H1 (cell line): ENCODE results near the gene ELOA. TPM values are rescaled to one million over a fixed set of nuclear protein-coding genes. Genes with fewer than 3 reads are reported as not detected.

Source experiments
- CTCF ChIA-PET: fragments of 300-600 bp; sonication (Branson Sonifier 250); formaldehyde crosslinking; loops from one replicate; lab custom pipeline; 2021; ENCODE audit not compliant: partially characterized antibody; lab: Charles Lee
- POLR2A ChIA-PET: fragments of 300-600 bp; sonication (Branson Sonifier 250); formaldehyde crosslinking; loops from one replicate; lab custom pipeline; 2021; ENCODE audit warnings: inconsistent platforms; ENCODE audit not compliant: partially characterized antibody; lab: Charles Lee
- DNase-seq, 2 experiments: peaks; one replicate each; pipeline versions ENCODE4 v3.0.0 to v3.0.0-alpha.2; 2010 to 2022; ENCODE audit warnings: low spot score in 2 of 2, low read depth in 1 of 2, mixed read lengths in 1 of 2
- FAIRE-seq: peaks from 2 replicates; lab custom pipeline; 2011; peaks lifted over from hg19 to GRCh38; lab: Jason Lieb, UNC
- H2AFZ ChIP-seq: 2 replicates; pipeline ENCODE4 v1.8.1; 2012; ENCODE audit warnings: low read length, inconsistent platforms
- H2AK5ac ChIP-seq: 2 replicates; pipeline ENCODE4 v1.6.1; 2013; ENCODE audit warnings: low read depth, low read length
- H2BK120ac ChIP-seq: replicated peaks from 2 replicates; pipeline ENCODE3; 2013; ENCODE audit warnings: low read depth, low read length, inconsistent platforms
- H2BK12ac ChIP-seq: 2 replicates; pipeline ENCODE4 v1.6.1; 2013; ENCODE audit warnings: low read depth, low read length
- H2BK15ac ChIP-seq: 2 replicates; pipeline ENCODE4 v1.6.1; 2013; ENCODE audit warnings: low read length
- H2BK20ac ChIP-seq: 2 replicates; pipeline ENCODE4 v1.6.1; 2013; ENCODE audit warnings: low read length
- H2BK5ac ChIP-seq: 2 replicates; pipeline ENCODE4 v1.6.1; 2013; ENCODE audit warnings: low read depth, low read length
- H3K14ac ChIP-seq: 2 replicates; pipeline ENCODE4 v1.6.1; 2013; ENCODE audit warnings: inconsistent platforms; ENCODE audit not compliant: insufficient read length
- H3K18ac ChIP-seq: 2 replicates; pipeline ENCODE4 v1.6.1; 2013; ENCODE audit warnings: low read length; ENCODE audit errors: extremely low read depth
- H3K23ac ChIP-seq: 2 replicates; pipeline ENCODE4 v1.6.1; 2013; ENCODE audit warnings: inconsistent platforms; ENCODE audit not compliant: insufficient read length
- H3K23me2 ChIP-seq: 2 replicates; pipeline ENCODE4 v1.6.1; 2013; ENCODE audit warnings: low read depth, low read length
- H3K27ac ChIP-seq: 2 replicates; pipeline ENCODE4 v1.6.1; 2011; ENCODE audit warnings: low read depth, low read length, inconsistent platforms
- H3K27me3 ChIP-seq, 4 experiments: replicated peaks in 1 of 4; 1 replicate in 1 of 4; 2 replicates in 3 of 4; pipeline versions ENCODE4 v1.6.1 to v1.8.1; 2011 to 2013; ENCODE audit warnings: low read length in 3 of 4, mild to moderate bottlenecking in 3 of 4, inconsistent platforms in 2 of 4, mixed read lengths in 2 of 4, moderate library complexity in 1 of 4; ENCODE audit not compliant: control insufficient read depth in 3 of 4, insufficient read depth in 3 of 4; ENCODE audit errors: extremely low read depth in 1 of 4
- H3K36me3 ChIP-seq, 4 experiments: 2 replicates each; pipeline versions ENCODE4 v1.6.1 to v1.8.1; 2011 to 2013; ENCODE audit warnings: mild to moderate bottlenecking in 4 of 4, low read length in 3 of 4, moderate library complexity in 2 of 4, control low read depth in 1 of 4, inconsistent platforms in 1 of 4; ENCODE audit not compliant: insufficient read depth in 4 of 4, control insufficient read depth in 2 of 4
- H3K4ac ChIP-seq: replicated peaks from 2 replicates; pipeline ENCODE3; 2013; ENCODE audit warnings: low read length, low read depth, mixed read lengths, inconsistent platforms; ENCODE audit not compliant: insufficient read length
- H3K4me1 ChIP-seq, 4 experiments: replicated peaks in 1 of 4; 1 replicate in 1 of 4; 2 replicates in 3 of 4; pipeline versions ENCODE4 v1.6.1 to v1.8.1; 2011 to 2013; ENCODE audit warnings: low read length in 3 of 4, inconsistent platforms in 2 of 4, mixed read lengths in 1 of 4; ENCODE audit not compliant: insufficient read depth in 4 of 4, control insufficient read depth in 3 of 4
- H3K4me2 ChIP-seq, 2 experiments: 2 replicates each; pipeline versions ENCODE4 v1.6.1 to v1.8.1; 2011 to 2013; ENCODE audit warnings: low read depth in 2 of 2, low read length in 2 of 2, control low read depth in 1 of 2, inconsistent platforms in 1 of 2, mild to moderate bottlenecking in 1 of 2; ENCODE audit not compliant: insufficient read depth in 1 of 2
- H3K4me3 ChIP-seq, 4 experiments: fragments of 200-600, 300-600 bp in 1 of 4; sonication (generic), shearing (Covaris generic), sonication (Bioruptor Twin) in 1 of 4; 2 replicates each; pipeline versions ENCODE4 v1.5.1 to v1.8.1; 2011 to 2016; ENCODE audit warnings: low read length in 4 of 4, low read depth in 3 of 4, control low read depth in 2 of 4, inconsistent platforms in 2 of 4, mild to moderate bottlenecking in 2 of 4, mixed read lengths in 1 of 4, moderate library complexity in 1 of 4; ENCODE audit not compliant: insufficient read depth in 2 of 4; ENCODE audit errors: extremely low read depth in 1 of 4
- H3K56ac ChIP-seq: replicated peaks from 2 replicates; pipeline ENCODE3; 2013; ENCODE audit warnings: low read depth, mild to moderate bottlenecking, mixed read lengths, low read length, inconsistent platforms; ENCODE audit not compliant: insufficient read length
- H3K79me1 ChIP-seq: 2 replicates; pipeline ENCODE4 v1.6.1; 2013; ENCODE audit warnings: low read depth, low read length, control low read depth
- H3K79me2 ChIP-seq, 2 experiments: 2 replicates each; pipeline versions ENCODE4 v1.6.1 to v1.8.1; 2012 to 2013; ENCODE audit warnings: low read length in 2 of 2, mild to moderate bottlenecking in 2 of 2, inconsistent platforms in 1 of 2; ENCODE audit not compliant: insufficient read depth in 2 of 2, control insufficient read depth in 1 of 2
- H3K9ac ChIP-seq, 4 experiments: replicated peaks in 1 of 4; 1 replicate in 1 of 4; 2 replicates in 3 of 4; pipeline versions ENCODE4 v1.6.1 to v1.8.1; 2011 to 2013; ENCODE audit warnings: low read depth in 3 of 4, low read length in 3 of 4, control low read depth in 2 of 4, mild to moderate bottlenecking in 2 of 4, moderate library complexity in 2 of 4, inconsistent platforms in 1 of 4; ENCODE audit errors: extremely low read depth in 1 of 4
- H3K9me3 ChIP-seq, 2 experiments: 2 replicates each; pipeline versions ENCODE4 v1.6.1 to v1.8.1; 2012 to 2013; ENCODE audit warnings: mild to moderate bottlenecking in 2 of 2, moderate library complexity in 2 of 2, control low read depth in 1 of 2, inconsistent platforms in 1 of 2, low read depth in 1 of 2, low read length in 1 of 2, mixed read lengths in 1 of 2; ENCODE audit not compliant: insufficient read depth in 2 of 2
- H4K20me1 ChIP-seq, 2 experiments: replicated peaks in 1 of 2; 2 replicates each; pipeline versions ENCODE3 to v1.8.1; 2011 to 2013; ENCODE audit warnings: inconsistent platforms in 2 of 2, low read length in 2 of 2, mild to moderate bottlenecking in 1 of 2; ENCODE audit not compliant: insufficient read depth in 2 of 2, control insufficient read depth in 1 of 2
- H4K5ac ChIP-seq: 2 replicates; pipeline ENCODE4 v1.6.1; 2013; ENCODE audit warnings: low read length, low read depth, mixed read lengths, inconsistent platforms; ENCODE audit not compliant: insufficient read length
- H4K8ac ChIP-seq: 2 replicates; pipeline ENCODE4 v1.8.0; 2013; ENCODE audit warnings: mild to moderate bottlenecking, moderate library complexity, low read length, inconsistent platforms; ENCODE audit not compliant: insufficient read depth; ENCODE audit errors: extremely low read depth
- H4K91ac ChIP-seq: replicated peaks from 2 replicates; pipeline ENCODE3; 2013; ENCODE audit warnings: low read length, mixed read lengths, inconsistent platforms; ENCODE audit not compliant: insufficient read length
- BRCA1 ChIP-seq: IDR thresholded peaks from 2 replicates; pipeline ENCODE4 v1.6.1; 2012; ENCODE audit warnings: low read depth, low read length, improper control_type of control experiment
- CBX5 ChIP-seq: fragments of 300-800, 300-1000 bp; sonication (generic); IDR thresholded peaks from 2 replicates; pipeline ENCODE4 v1.7.1; 2016; ENCODE audit warnings: antibody characterized with exemption, low read length, low read depth
- CBX8 ChIP-seq: fragments of 300-800, 300-1000 bp; sonication (generic); IDR thresholded peaks from 2 replicates; pipeline ENCODE4 v1.7.1; 2016; ENCODE audit warnings: low read depth, low read length, borderline replicate concordance
- CHD1 ChIP-seq: IDR thresholded peaks from 2 replicates; pipeline ENCODE4 v1.6.1; 2012; ENCODE audit warnings: low read depth, low read length, improper control_type of control experiment
- HDAC6 ChIP-seq: IDR thresholded peaks from one replicate; pipeline ENCODE4 v1.7.1; 2012; ENCODE audit warnings: low read depth, mild to moderate bottlenecking, inconsistent platforms, low read length, moderate library complexity
- RAD21 ChIP-seq, 2 experiments: IDR thresholded peaks in 1 of 2; conservative IDR thresholded peaks in 1 of 2; 2 replicates each; pipeline ENCODE4 v1.6.1; 2011; ENCODE audit warnings: low read depth in 2 of 2, low read length in 2 of 2, improper control_type of control experiment in 1 of 2, inconsistent platforms in 1 of 2, mild to moderate bottlenecking in 1 of 2, moderate library complexity in 1 of 2
- RXRA ChIP-seq: IDR thresholded peaks from 2 replicates; pipeline ENCODE4 v1.6.1; 2011; ENCODE audit warnings: low read depth, mild to moderate bottlenecking, low read length, moderate library complexity; ENCODE audit not compliant: insufficient read depth
- SIN3A ChIP-seq, 2 experiments: IDR thresholded peaks in 1 of 2; conservative IDR thresholded peaks in 1 of 2; 2 replicates each; pipeline ENCODE4 v1.6.1; 2011 to 2012; ENCODE audit warnings: low read length in 2 of 2, improper control_type of control experiment in 1 of 2, low read depth in 1 of 2, mild to moderate bottlenecking in 1 of 2
- WGBS, 2 experiments: shearing (Covaris generic) in 1 of 2; methylation state at CpG; one replicate each; pipeline versions ENCODE4 v1.1.6 to v1.1.7; 2013 to 2015; ENCODE audit warnings: low lambda C conversion rate in 2 of 2, mixed read lengths in 2 of 2, inconsistent platforms in 1 of 2, low coverage in 1 of 2, missing lambda C conversion rate in 1 of 2; ENCODE audit not compliant: insufficient replicate concordance in 2 of 2, insufficient coverage in 1 of 2, insufficient read length in 1 of 2; ENCODE audit errors: extremely low coverage in 1 of 2, missing lambda C conversion rate in 1 of 2; 5-methylcytosine and 5-hydroxymethylcytosine counted together
- polyA plus RNA-seq, 7 experiments: library from polyadenylated mRNA; depleted of rRNA in 3 of 7; stranded (reverse) in 5 of 7; unstranded in 2 of 7; fragments of >200 nt in 5 of 7; fragments of 200-250 nt in 2 of 7; gene quantifications; 1 replicate in 5 of 7; 2 replicates in 1 of 7; 4 replicates in 1 of 7; pipeline versions ENCODE4 v1.2.1 to v1.2.3, GENCODE V29; 2011 to 2013; ENCODE audit warnings: missing spikeins in 2 of 7, mixed read lengths in 2 of 7
- total RNA-seq: library from RNA; stranded (reverse); fragmentation: NEBNext Ultra II Directional; extraction: Animal tissue kit (Norgen Biotek cat#: 25700); gene quantifications from 2 replicates; pipeline ENCODE4 v1.2.1, GENCODE V29; 2021
- TF ChIP-seq, protein P1 (sequence below), 3 experiments: IDR thresholded peaks; 1 replicate in 2 of 3; 2 replicates in 1 of 3; pipeline versions ENCODE4 v1.5.1 to v1.6.1; 2011; ENCODE audit warnings: low read length in 3 of 3, mild to moderate bottlenecking in 3 of 3, inconsistent platforms in 2 of 3, low read depth in 1 of 3, moderate library complexity in 1 of 3; ENCODE audit not compliant: insufficient read depth in 1 of 3; ENCODE audit errors: control extremely low read depth in 1 of 3

Gene ELOA
- total and polyA plus RNA-seq, 2 of the 8 experiments (the other 6 are each of a cell fraction or from before 2014, with no cell fraction given): 15.7 to 61.1 TPM

- DNase-seq (no peak), FAIRE-seq (no peak)
- Histone ChIP-seq H2AFZ (no peak overlapping the region), H3K56ac (no peak overlapping the region), H3K9ac (no peak overlapping the region), H4K5ac (no peak overlapping the region), H3K9me3 (no peaks in the 10 kb centered on the region), H4K20me1 (peaks cover 0 to 2% of the 10 kb centered on the region in 2 experiments), H3K18ac (no peak overlapping the region), H2AK5ac (no peak overlapping the region), H3K23ac (no peak overlapping the region), H2BK20ac (no peak overlapping the region), H3K14ac (no peak overlapping the region), H4K8ac (no peak overlapping the region), H3K36me3 (no peaks in the 10 kb centered on the region; a peak in 1 of 8 replicates), H3K23me2 (peaks cover 13% of the 10 kb centered on the region), H3K27ac (no peak overlapping the region), H4K91ac (no peak overlapping the region), H3K27me3 (no peaks in the 10 kb centered on the region; a peak in 1 of 7 replicates), H2BK15ac (no peak overlapping the region), H3K4ac (no peak overlapping the region), H2BK120ac (no peak overlapping the region), H3K4me2 (no peak overlapping the region), H2BK12ac (no peak overlapping the region), H3K79me2 (no peaks in the 10 kb centered on the region), H3K4me3 (no peak overlapping the region), H2BK5ac (no peak overlapping the region; the same call in 1 of the 2 replicates), H3K79me1 (no peaks in the 10 kb centered on the region), H3K4me1 (peaks cover 0 to 6% (median 4%) of the 10 kb centered on the region in 4 experiments; a peak in 5 of 7 replicates)
- POLR2A ChIA-PET: interaction anchor here (1.0 to 3.4 kb wide), 3 partner anchors 13 to 157 kb away, joined by 3 to 22 read pairs (median 8); partner anchors contain the start of genes LYPLA2 and PITHD1
- CTCF ChIA-PET: interaction anchor here (0.6 to 3.5 kb wide), 5 partner anchors 7 to 151 kb away, joined by 3 to 13 read pairs (median 5); no protein-coding TSS in a partner anchor
- TF ChIP-seq BRCA1: no peak
- TF ChIP-seq, protein P1, sequence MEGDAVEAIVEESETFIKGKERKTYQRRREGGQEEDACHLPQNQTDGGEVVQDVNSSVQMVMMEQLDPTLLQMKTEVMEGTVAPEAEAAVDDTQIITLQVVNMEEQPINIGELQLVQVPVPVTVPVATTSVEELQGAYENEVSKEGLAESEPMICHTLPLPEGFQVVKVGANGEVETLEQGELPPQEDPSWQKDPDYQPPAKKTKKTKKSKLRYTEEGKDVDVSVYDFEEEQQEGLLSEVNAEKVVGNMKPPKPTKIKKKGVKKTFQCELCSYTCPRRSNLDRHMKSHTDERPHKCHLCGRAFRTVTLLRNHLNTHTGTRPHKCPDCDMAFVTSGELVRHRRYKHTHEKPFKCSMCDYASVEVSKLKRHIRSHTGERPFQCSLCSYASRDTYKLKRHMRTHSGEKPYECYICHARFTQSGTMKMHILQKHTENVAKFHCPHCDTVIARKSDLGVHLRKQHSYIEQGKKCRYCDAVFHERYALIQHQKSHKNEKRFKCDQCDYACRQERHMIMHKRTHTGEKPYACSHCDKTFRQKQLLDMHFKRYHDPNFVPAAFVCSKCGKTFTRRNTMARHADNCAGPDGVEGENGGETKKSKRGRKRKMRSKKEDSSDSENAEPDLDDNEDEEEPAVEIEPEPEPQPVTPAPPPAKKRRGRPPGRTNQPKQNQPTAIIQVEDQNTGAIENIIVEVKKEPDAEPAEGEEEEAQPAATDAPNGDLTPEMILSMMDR (IDR thresholded peaks at IDR 0.05; ENCODE audit: control extremely low read depth in 1 of 3, insufficient read depth in 1 of 3, low read depth in 1 of 3, low read length in 3 of 3): peak in 2 of 3 experiments; percentile 1 to 19; a peak in 1 of 4 replicates
- no peak for TF ChIP-seq HDAC6
- TF ChIP-seq CBX5: no peak
- no peak for TF ChIP-seq CBX8
- TF ChIP-seq RXRA: no peak
- TF ChIP-seq SIN3A (conservative IDR thresholded peaks at IDR 0.05 in 1 of 2, IDR thresholded peaks at IDR 0.05 in 1 of 2; ENCODE audit: low read depth in 1 of 2, low read length in 2 of 2): no peak
- no peak for TF ChIP-seq CHD1
- TF ChIP-seq RAD21 (IDR thresholded peaks at IDR 0.05 in 1 of 2, conservative IDR thresholded peaks at IDR 0.05 in 1 of 2; ENCODE audit: low read depth in 2 of 2, low read length in 2 of 2): peak; percentile 2 to 33; a peak in 1 of 4 replicates
- 81% methylated on average over 7 of the region's 7 CpGs; no CpG with 5 or more reads in 1 of the 2 experiments for WGBS, 2 experiments
Observed at GRCh38 chr1:23804183-23804835, 61.0 kb downstream of the ELOA start.
